RWPE2 (cell line): ENCODE measurements around the gene ENTPD2.
"Not testable (repeated sequence)": the region's sequence is repeated elsewhere in the genome, so short reads cannot be mapped to it uniquely, and the experiment has no call there.

Experiments used
- ATAC-seq: fragments of 200-7000 bp; cut with Tn5 transposase; 3 replicates; pipeline ENCODE4 v1.9.1; 2021; ENCODE audit warnings: low read depth
- DNase-seq: peaks from one replicate; pipeline ENCODE4 v3.0.0-alpha.2; 2020; ENCODE audit warnings: low spot score
- H3K27ac ChIP-seq: fragments of 450-650 bp; 2 replicates; pipeline ENCODE4 v1.5.1; 2017; ENCODE audit warnings: mild to moderate bottlenecking; ENCODE audit not compliant: poor library complexity, severe bottlenecking
- H3K27me3 ChIP-seq: fragments of 250-450 bp; sonication (Bioruptor Pico); 2 replicates; pipeline ENCODE4 v1.5.1; 2021; ENCODE audit warnings: mild to moderate bottlenecking, moderate library complexity; ENCODE audit not compliant: insufficient read depth, poor library complexity, severe bottlenecking
- H3K36me3 ChIP-seq: fragments of 250-450 bp; sonication (Bioruptor Pico); 2 replicates; pipeline ENCODE4 v1.5.1; 2020; ENCODE audit warnings: low read depth, mild to moderate bottlenecking, moderate library complexity
- H3K4me1 ChIP-seq: fragments of 250-450 bp; sonication (Bioruptor Pico); 2 replicates; pipeline ENCODE4 v1.5.1; 2021; ENCODE audit warnings: mild to moderate bottlenecking, moderate library complexity; ENCODE audit not compliant: insufficient read depth, poor library complexity, severe bottlenecking
- H3K4me3 ChIP-seq: fragments of 250-450 bp; sonication (Bioruptor Pico); 2 replicates; pipeline ENCODE4 v1.5.1; 2021; ENCODE audit warnings: mild to moderate bottlenecking, moderate library complexity; ENCODE audit not compliant: severe bottlenecking
- H3K9me3 ChIP-seq: fragments of 250-450 bp; sonication (Bioruptor Pico); 2 replicates; pipeline ENCODE4 v1.5.1; 2021; ENCODE audit warnings: mild to moderate bottlenecking, moderate library complexity; ENCODE audit not compliant: severe bottlenecking
- TF ChIP-seq, protein P1 (sequence below): fragments of 450-650 bp; IDR thresholded peaks from one replicate; pipeline ENCODE4 v1.5.1; 2017; ENCODE audit warnings: mild to moderate bottlenecking, moderate library complexity; ENCODE audit not compliant: poor library complexity, severe bottlenecking

Gene ENTPD2

DNA sequence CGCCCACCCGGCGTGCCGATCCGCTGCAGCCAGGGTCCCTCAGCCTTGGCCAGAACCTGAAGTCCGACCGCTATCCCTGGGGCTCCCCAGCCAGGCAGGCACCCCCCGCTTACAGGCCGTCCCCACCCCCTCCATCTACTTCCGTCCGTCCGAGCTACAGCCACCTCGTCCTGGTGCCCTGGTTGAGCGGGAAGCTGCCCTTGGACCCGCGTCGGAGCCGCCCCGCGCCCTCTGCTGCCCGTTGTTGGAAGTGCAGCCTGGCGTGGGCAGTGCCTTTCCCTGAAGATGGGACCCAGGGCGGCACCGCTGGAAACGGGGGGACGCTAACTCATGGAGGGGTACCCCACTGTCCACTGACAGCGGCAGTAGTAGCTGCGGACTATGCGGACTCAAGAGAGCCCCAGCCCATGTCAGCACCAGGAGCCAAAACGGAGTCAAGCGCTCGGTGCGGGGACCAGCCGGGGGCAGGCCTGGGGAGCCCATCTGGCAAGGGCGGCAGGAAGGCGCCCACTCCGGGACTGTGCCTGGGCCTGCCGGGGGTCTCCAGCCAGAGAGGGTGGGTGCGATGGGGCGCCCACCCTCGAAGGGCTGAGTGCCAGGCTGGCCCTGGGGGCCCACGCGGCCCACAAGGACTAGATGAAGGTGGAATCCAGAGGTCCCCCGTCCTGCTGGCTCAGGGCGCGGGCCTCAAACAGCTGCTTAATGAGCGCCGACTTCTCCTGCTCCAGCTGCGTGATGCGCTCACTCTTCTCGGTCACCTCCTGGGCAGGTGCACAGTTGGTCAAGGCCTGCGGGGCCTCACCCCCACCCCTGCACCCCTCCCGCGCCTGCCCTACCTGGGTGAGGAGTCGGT, 10.4 kb upstream of the ENTPD2 start:
- H3K9me3 ChIP-seq: no peaks in the 10 kb centered on the region
- TF ChIP-seq, protein P1, sequence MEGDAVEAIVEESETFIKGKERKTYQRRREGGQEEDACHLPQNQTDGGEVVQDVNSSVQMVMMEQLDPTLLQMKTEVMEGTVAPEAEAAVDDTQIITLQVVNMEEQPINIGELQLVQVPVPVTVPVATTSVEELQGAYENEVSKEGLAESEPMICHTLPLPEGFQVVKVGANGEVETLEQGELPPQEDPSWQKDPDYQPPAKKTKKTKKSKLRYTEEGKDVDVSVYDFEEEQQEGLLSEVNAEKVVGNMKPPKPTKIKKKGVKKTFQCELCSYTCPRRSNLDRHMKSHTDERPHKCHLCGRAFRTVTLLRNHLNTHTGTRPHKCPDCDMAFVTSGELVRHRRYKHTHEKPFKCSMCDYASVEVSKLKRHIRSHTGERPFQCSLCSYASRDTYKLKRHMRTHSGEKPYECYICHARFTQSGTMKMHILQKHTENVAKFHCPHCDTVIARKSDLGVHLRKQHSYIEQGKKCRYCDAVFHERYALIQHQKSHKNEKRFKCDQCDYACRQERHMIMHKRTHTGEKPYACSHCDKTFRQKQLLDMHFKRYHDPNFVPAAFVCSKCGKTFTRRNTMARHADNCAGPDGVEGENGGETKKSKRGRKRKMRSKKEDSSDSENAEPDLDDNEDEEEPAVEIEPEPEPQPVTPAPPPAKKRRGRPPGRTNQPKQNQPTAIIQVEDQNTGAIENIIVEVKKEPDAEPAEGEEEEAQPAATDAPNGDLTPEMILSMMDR: peak; percentile 92
- no peaks in the 10 kb centered on the region for H3K36me3 ChIP-seq
- H3K4me1 ChIP-seq: peaks cover 9% of the 10 kb centered on the region
- no peak overlapping the region for H3K27ac ChIP-seq
- H3K27me3 ChIP-seq: no peaks in the 10 kb centered on the region
- ATAC-seq (peak; percentile 43; the same call in 2 of the 3 replicates), DNase-seq (no peak)
- H3K4me3 ChIP-seq: no peak overlapping the region

DNA sequence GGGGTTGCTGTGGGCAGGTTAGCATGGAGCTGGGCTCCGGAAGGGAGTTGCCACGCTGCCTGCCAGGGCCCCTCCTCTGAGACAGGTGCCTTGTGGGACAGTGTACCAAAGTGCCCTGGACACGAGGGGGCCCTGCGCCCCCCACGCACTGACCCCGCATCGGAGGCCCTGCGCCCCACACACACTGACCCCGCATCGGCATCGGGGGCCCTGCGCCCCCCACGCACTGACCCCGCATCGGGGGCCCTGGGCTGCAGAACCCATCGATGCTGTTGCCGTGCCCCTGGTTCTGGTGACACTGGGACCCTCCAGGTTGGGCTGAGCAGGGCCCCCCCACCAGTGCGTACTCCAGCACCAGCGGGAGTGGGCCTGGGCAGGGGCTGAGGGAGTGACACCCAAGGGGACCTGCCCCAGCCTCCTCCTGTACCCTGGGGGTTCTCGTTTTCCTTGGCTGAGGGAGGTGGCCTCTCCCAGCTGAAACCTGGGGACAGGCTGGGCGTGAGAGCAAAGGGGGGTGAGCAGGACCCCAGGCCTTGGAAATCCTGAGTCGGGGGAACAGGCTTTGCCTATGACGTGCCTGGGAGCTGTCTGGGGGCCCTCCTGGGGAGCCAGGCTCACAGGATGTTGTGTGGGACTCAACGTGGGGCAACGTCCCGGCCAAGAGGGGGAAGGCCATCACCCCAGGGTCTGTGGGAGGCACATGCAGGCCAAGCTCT, 9.6 kb upstream of the ENTPD2 start:
- Histone ChIP-seq H3K4me3 (no peak overlapping the region), H3K27me3 (no peaks in the 10 kb centered on the region), H3K27ac (no peak overlapping the region), H3K36me3 (no peaks in the 10 kb centered on the region), H3K9me3 (no peaks in the 10 kb centered on the region), H3K4me1 (peaks cover 9% of the 10 kb centered on the region)
- DNase-seq (no peak), ATAC-seq (peak; percentile 13; the same call in 2 of the 3 replicates)
- TF ChIP-seq, protein P1: no peak

DNA sequence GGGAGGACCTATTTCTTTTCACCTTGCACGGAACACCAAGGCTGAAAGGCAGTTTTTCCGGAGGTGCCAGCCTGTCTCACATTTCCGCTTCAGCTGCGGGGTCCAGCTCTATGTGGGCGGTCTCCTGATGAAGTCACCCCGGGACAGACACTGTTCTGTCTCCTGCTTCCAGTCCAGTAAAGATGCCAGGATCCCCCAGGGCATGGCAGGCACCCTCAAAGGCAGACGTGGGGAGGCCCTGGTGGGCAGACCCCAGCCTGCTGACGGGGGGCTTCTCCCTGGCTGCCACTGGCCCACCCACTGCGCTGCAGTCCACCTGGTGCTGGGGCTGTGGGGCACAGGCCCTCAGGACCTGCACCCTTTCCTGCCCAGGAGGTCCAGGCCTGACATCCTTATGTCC, 8.9 kb upstream of the ENTPD2 start:
- H3K4me3 ChIP-seq, H3K4me1 ChIP-seq, DNase-seq, ATAC-seq, H3K36me3 ChIP-seq, H3K9me3 ChIP-seq, H3K27me3 ChIP-seq: not testable (repeated sequence)
- H3K27ac ChIP-seq: peak overlapping the region; percentile 42

DNA sequence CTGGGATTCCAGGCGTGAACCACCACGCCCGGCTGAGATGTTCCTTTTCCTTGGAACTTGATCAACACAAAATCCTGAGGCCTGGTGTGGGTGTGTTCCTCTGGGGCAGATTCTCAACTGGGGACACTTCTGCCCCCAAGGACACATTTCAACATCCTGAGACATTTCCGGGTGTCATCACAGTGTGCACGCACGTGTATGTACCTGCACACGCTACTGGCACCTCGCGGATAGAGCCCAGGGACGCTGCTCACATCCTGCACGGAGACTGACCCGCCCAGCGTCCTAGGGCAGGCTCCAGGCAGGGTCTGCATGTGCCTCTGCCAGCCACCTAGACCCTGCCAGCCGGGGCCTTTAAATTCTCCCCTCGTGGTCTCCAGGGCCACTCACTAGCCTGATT, 8.5 kb upstream of the ENTPD2 start:
- Histone ChIP-seq H3K4me1 (peaks cover 9% of the 10 kb centered on the region), H3K27ac (peak overlapping the region; percentile 42), H3K4me3 (no peak overlapping the region), H3K27me3 (no peaks in the 10 kb centered on the region), H3K9me3 (no peaks in the 10 kb centered on the region), H3K36me3 (no peaks in the 10 kb centered on the region)
- TF ChIP-seq, protein P1: no peak
- DNase-seq: no peak
- ATAC-seq: peak; percentile 52; the same call in 2 of the 3 replicates

DNA sequence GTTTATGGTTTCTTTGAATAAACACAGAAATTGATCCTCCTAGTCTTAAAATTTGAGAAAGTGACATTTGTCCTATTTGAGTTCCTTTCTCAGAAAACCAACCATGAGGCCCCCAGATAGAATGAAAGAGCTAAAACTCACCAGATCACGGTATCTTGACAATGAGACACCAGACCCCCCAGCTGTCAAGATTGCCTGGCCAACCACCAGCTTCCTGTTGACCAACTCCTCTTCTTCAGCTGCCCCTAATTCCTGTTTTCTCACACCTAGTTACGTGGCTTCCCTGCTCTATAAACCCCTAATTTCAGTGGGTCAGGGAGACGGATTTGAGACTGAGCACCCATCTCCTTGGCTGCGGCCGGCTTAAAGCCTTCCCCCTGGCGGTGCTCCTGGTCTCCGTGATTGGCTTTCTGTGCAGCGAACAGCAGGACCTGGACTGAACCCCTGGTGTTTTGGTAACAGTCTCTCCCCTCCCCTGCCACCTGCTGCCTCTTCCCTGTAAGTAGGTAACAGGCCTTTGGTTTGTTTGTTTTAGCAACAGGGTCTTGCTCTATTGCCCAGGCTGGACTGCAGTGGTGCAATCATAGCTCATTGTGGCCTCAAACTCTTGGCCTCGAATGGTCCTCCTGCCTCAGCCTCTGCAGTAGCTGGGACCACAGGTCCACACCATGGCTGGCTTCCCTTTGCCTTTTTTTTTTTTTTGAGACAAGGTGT, 4.8 kb upstream of the ENTPD2 start:
- H3K4me1 ChIP-seq: peaks cover 16% of the 10 kb centered on the region
- H3K36me3 ChIP-seq: no peaks in the 10 kb centered on the region
- DNase-seq: no peak
- TF ChIP-seq, protein P1: no peak
- H3K27me3 ChIP-seq: no peaks in the 10 kb centered on the region
- no peak for ATAC-seq
- no peaks in the 10 kb centered on the region for H3K9me3 ChIP-seq
- H3K4me3 ChIP-seq: no peak overlapping the region
- no peak overlapping the region for H3K27ac ChIP-seq
